H9 (cell line): ENCODE measurements around the gene SH3GL3. TPM values are rescaled to one million over a fixed set of nuclear protein-coding genes. Genes with fewer than 3 reads are reported as not detected.

Experiments used
- DNase-seq: peaks from one replicate; pipeline ENCODE4 v3.0.0-alpha.2; 2017
- H2AFZ ChIP-seq: one replicate; pipeline ENCODE4 v1.6.1; 2013; ENCODE audit warnings: mild to moderate bottlenecking, low read length, control low read depth, moderate library complexity
- H2AK5ac ChIP-seq: 2 replicates; pipeline ENCODE4 v1.6.1; 2013; ENCODE audit warnings: low read length, control low read depth, mixed read lengths; ENCODE audit not compliant: insufficient read length
- H2BK120ac ChIP-seq: one replicate; pipeline ENCODE4 v1.6.1; 2013; ENCODE audit warnings: low read depth, mild to moderate bottlenecking, low read length, control low read depth, inconsistent platforms; ENCODE audit not compliant: poor library complexity, severe bottlenecking
- H2BK12ac ChIP-seq: 2 replicates; pipeline ENCODE4 v1.6.1; 2013; ENCODE audit warnings: low read length, control low read depth, mixed read lengths, low read depth; ENCODE audit not compliant: insufficient read length
- H2BK15ac ChIP-seq: 2 replicates; pipeline ENCODE4 v1.6.1; 2013; ENCODE audit warnings: low read depth, low read length, control low read depth
- H2BK20ac ChIP-seq: one replicate; pipeline ENCODE4 v1.6.1; 2013; ENCODE audit warnings: low read depth, mild to moderate bottlenecking, low read length, control low read depth, inconsistent platforms; ENCODE audit not compliant: poor library complexity, severe bottlenecking
- H2BK5ac ChIP-seq: 2 replicates; pipeline ENCODE4 v1.6.1; 2013; ENCODE audit warnings: low read length, control low read depth, mixed read lengths; ENCODE audit not compliant: insufficient read length
- H3K14ac ChIP-seq: 2 replicates; pipeline ENCODE4 v1.6.1; 2013; ENCODE audit warnings: low read length, control low read depth; ENCODE audit not compliant: insufficient read depth
- H3K18ac ChIP-seq: 2 replicates; pipeline ENCODE4 v1.6.1; 2013; ENCODE audit warnings: low read depth, mild to moderate bottlenecking, mixed read lengths, low read length, control low read depth; ENCODE audit not compliant: insufficient read length
- H3K23ac ChIP-seq: 2 replicates; pipeline ENCODE4 v1.6.1; 2013; ENCODE audit warnings: low read length, control low read depth, mixed read lengths, low read depth; ENCODE audit not compliant: insufficient read length
- H3K23me2 ChIP-seq: 2 replicates; pipeline ENCODE4 v1.6.1; 2013; ENCODE audit warnings: low read depth, mild to moderate bottlenecking, mixed read lengths, low read length, control low read depth; ENCODE audit not compliant: insufficient read length, poor library complexity, severe bottlenecking
- H3K27ac ChIP-seq: 2 replicates; pipeline ENCODE4 v1.5.1; 2013; ENCODE audit warnings: low read length, control low read depth, mixed read lengths, low read depth; ENCODE audit not compliant: insufficient read length
- H3K27me3 ChIP-seq: 2 replicates; pipeline ENCODE4 v1.6.1; 2013; ENCODE audit warnings: low read length, control low read depth, inconsistent platforms; ENCODE audit not compliant: insufficient read depth
- H3K4ac ChIP-seq: 2 replicates; pipeline ENCODE4 v1.6.1; 2013; ENCODE audit warnings: low read depth, mild to moderate bottlenecking, control low read depth, inconsistent platforms, low read length, moderate library complexity
- H3K4me1 ChIP-seq: 2 replicates; pipeline ENCODE4 v1.6.1; 2013; ENCODE audit warnings: low read length, control low read depth, inconsistent platforms; ENCODE audit not compliant: insufficient read depth
- H3K4me2 ChIP-seq: 2 replicates; pipeline ENCODE4 v1.6.1; 2013; ENCODE audit warnings: low read length, control low read depth, mixed read lengths; ENCODE audit not compliant: insufficient read length, insufficient read depth
- H3K56ac ChIP-seq: 2 replicates; pipeline ENCODE4 v1.6.1; 2013; ENCODE audit warnings: low read depth, mild to moderate bottlenecking, mixed read lengths, low read length, control low read depth; ENCODE audit not compliant: insufficient read length
- H3K79me1 ChIP-seq: 2 replicates; pipeline ENCODE4 v1.6.1; 2013; ENCODE audit warnings: low read depth, mild to moderate bottlenecking, moderate library complexity, low read length, control low read depth, inconsistent platforms; ENCODE audit not compliant: insufficient read depth, poor library complexity, severe bottlenecking
- H3K79me2 ChIP-seq: 2 replicates; pipeline ENCODE4 v1.6.1; 2013; ENCODE audit warnings: low read length, control low read depth, inconsistent platforms; ENCODE audit not compliant: insufficient read depth
- H3K9ac ChIP-seq: 2 replicates; pipeline ENCODE4 v1.6.1; 2013; ENCODE audit warnings: low read length, control low read depth, mixed read lengths; ENCODE audit not compliant: insufficient read length; ENCODE audit errors: extremely low read depth
- H3K9me3 ChIP-seq: one replicate; pipeline ENCODE4 v1.6.1; 2013; ENCODE audit warnings: low read depth, low read length, inconsistent platforms; ENCODE audit not compliant: control insufficient read depth
- H3T11ph ChIP-seq: one replicate; pipeline ENCODE4 v1.6.1; 2013; ENCODE audit warnings: mild to moderate bottlenecking, low read length, control low read depth, inconsistent platforms
- H4K20me1 ChIP-seq: one replicate; pipeline ENCODE4 v1.6.1; 2013; ENCODE audit not compliant: control insufficient read depth, insufficient read length, insufficient read depth
- H4K5ac ChIP-seq: 2 replicates; pipeline ENCODE4 v1.6.1; 2013; ENCODE audit warnings: low read depth, mild to moderate bottlenecking, mixed read lengths, low read length, control low read depth; ENCODE audit not compliant: insufficient read length
- H4K8ac ChIP-seq: replicated peaks from 2 replicates; pipeline ENCODE4 v1.6.1; 2013; ENCODE audit warnings: low read length, control low read depth, mixed read lengths, low read depth; ENCODE audit not compliant: insufficient read length
- H4K91ac ChIP-seq: 2 replicates; pipeline ENCODE4 v1.6.1; 2013; ENCODE audit warnings: low read depth, mild to moderate bottlenecking, moderate library complexity, mixed read lengths, low read length, control low read depth; ENCODE audit not compliant: insufficient read length
- H3K27ac Mint-ChIP-seq, 3 experiments: 2 replicates in 2 of 3; 3 replicates in 1 of 3; pipeline ENCODE4 v1.8.0; 2020 to 2021; ENCODE audit warnings: mixed read lengths in 3 of 3, mild to moderate bottlenecking in 1 of 3, moderate library complexity in 1 of 3
- H3K27me3 Mint-ChIP-seq: 2 replicates; pipeline ENCODE4 v1.8.0; 2021; ENCODE audit warnings: low read depth, mild to moderate bottlenecking, moderate library complexity, mixed read lengths
- H3K36me3 Mint-ChIP-seq, 3 experiments: 2 replicates in 2 of 3; 3 replicates in 1 of 3; pipeline ENCODE4 v1.8.0; 2020 to 2021; ENCODE audit warnings: low read depth in 3 of 3, mixed read lengths in 3 of 3; ENCODE audit not compliant: insufficient read depth in 1 of 3
- H3K4me1 Mint-ChIP-seq, 2 experiments: 2 replicates each; pipeline ENCODE4 v1.8.0; 2020; ENCODE audit warnings: mixed read lengths in 2 of 2
- H3K4me3 Mint-ChIP-seq, 2 experiments: 2 replicates in 1 of 2; 3 replicates in 1 of 2; pipeline ENCODE4 v1.8.0; 2020 to 2021; ENCODE audit warnings: mild to moderate bottlenecking in 2 of 2, mixed read lengths in 2 of 2, moderate library complexity in 1 of 2
- H3K9me3 Mint-ChIP-seq, 2 experiments: 2 replicates in 1 of 2; 3 replicates in 1 of 2; pipeline ENCODE4 v1.8.0; 2020; ENCODE audit warnings: mild to moderate bottlenecking in 2 of 2, mixed read lengths in 2 of 2, moderate library complexity in 1 of 2
- WGBS: extraction: QIAGEN DNeasy Blood & Tissue Kit; methylation state at CpG from one replicate; pipeline ENCODE4 v1.1.7; 2013; ENCODE audit warnings: missing lambda C conversion rate, low lambda C conversion rate, mixed read lengths; ENCODE audit not compliant: insufficient read length; ENCODE audit errors: extremely low coverage; 5-methylcytosine and 5-hydroxymethylcytosine counted together
- total RNA-seq: library from RNA; stranded (reverse); gene quantifications from 2 replicates; pipeline ENCODE4 v1.2.1, GENCODE V29; 2021
- TF ChIP-seq, protein P1 (sequence below): fragments of 200-600 bp; sonication (generic); conservative IDR thresholded peaks from 3 replicates; pipeline ENCODE4 v1.8.0; 2021; ENCODE audit warnings: antibody characterized with exemption, mild to moderate bottlenecking

The SH3GL3 gene
- total RNA-seq, 1 experiment from 2014 or later, result 11.2 TPM

DNA sequence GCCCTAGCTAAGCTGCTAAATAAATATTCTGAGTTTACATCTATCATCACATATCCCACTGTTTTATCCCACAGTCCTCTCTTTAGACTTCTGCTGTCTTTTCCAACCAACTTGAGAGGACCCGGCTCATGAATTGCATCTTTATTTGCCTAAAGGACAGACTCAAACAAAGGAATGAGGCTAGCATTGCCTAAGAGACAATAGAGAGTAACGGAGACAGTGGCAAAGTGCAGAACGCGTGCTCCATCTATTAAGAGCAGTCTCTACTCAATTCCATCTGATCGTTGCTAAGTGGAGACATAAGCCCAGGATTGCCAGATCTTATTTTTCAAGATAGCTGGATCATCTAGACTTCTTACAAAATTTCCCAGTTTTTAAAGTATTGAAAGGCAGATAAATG, 209.1 kb downstream of the SH3GL3 start:
- H3K4me2 ChIP-seq, result no peak overlapping the region
- no peak overlapping the region for H3T11ph ChIP-seq
- peaks cover 2 to 5% of the 10 kb centered on the region in 2 experiments; a peak in 2 of 4 replicates for H3K4me1 Mint-ChIP-seq
- H2AFZ ChIP-seq, result no peak overlapping the region
- H4K8ac ChIP-seq, result no peak overlapping the region
- no peaks in the 10 kb centered on the region for H3K79me1 ChIP-seq
- H3K4me3 Mint-ChIP-seq, result no peak overlapping the region
- no CpG with 5 or more reads among the region's 5 CpGs for WGBS
- no peak overlapping the region for H2BK15ac ChIP-seq
- H4K20me1 ChIP-seq, result no peaks in the 10 kb centered on the region
- no peak overlapping the region for H2BK5ac ChIP-seq
- H3K9me3 Mint-ChIP-seq, result no peaks in the 10 kb centered on the region; a peak in 2 of 5 replicates
- H3K23me2 ChIP-seq, result peaks cover 7% of the 10 kb centered on the region
- no peak overlapping the region for H3K9ac ChIP-seq
- H2BK20ac ChIP-seq, result no peak overlapping the region
- H3K36me3 Mint-ChIP-seq, result no peaks in the 10 kb centered on the region
- H3K23ac ChIP-seq, result no peak overlapping the region
- no peaks in the 10 kb centered on the region for H3K4me1 ChIP-seq
- H3K27me3 ChIP-seq, result peaks cover 19% of the 10 kb centered on the region; the same call in 1 of the 2 replicates
- H2BK12ac ChIP-seq, result no peak overlapping the region
- H3K14ac ChIP-seq, result no peak overlapping the region
- TF ChIP-seq, protein P1, sequence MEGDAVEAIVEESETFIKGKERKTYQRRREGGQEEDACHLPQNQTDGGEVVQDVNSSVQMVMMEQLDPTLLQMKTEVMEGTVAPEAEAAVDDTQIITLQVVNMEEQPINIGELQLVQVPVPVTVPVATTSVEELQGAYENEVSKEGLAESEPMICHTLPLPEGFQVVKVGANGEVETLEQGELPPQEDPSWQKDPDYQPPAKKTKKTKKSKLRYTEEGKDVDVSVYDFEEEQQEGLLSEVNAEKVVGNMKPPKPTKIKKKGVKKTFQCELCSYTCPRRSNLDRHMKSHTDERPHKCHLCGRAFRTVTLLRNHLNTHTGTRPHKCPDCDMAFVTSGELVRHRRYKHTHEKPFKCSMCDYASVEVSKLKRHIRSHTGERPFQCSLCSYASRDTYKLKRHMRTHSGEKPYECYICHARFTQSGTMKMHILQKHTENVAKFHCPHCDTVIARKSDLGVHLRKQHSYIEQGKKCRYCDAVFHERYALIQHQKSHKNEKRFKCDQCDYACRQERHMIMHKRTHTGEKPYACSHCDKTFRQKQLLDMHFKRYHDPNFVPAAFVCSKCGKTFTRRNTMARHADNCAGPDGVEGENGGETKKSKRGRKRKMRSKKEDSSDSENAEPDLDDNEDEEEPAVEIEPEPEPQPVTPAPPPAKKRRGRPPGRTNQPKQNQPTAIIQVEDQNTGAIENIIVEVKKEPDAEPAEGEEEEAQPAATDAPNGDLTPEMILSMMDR, result no peak
- peaks cover 57% of the 10 kb centered on the region for H3K27me3 Mint-ChIP-seq
- H3K18ac ChIP-seq, result no peak overlapping the region
- H3K9me3 ChIP-seq, result no peaks in the 10 kb centered on the region
- no peak overlapping the region for H3K56ac ChIP-seq
- no peak overlapping the region; a peak in 1 of 7 replicates for H3K27ac Mint-ChIP-seq
- DNase-seq, result no peak
- no peak overlapping the region for H4K5ac ChIP-seq
- H2BK120ac ChIP-seq, result no peak overlapping the region
- no peaks in the 10 kb centered on the region for H3K79me2 ChIP-seq
- no peak overlapping the region for H2AK5ac ChIP-seq
- no peak overlapping the region for H3K4ac ChIP-seq
- H3K27ac ChIP-seq, result no peak overlapping the region
- H4K91ac ChIP-seq, result no peak overlapping the region
